Stimulated activated CD4-positive, alpha-beta T cell treated with anti-CD3 and anti-CD28 coated beads, TNF-alpha, amount 100 ng/mL, for 24 hours (primary cell): ENCODE measurements around the gene STX1B.

Source experiments
- DNase-seq, 3 experiments: peaks; one replicate each; pipeline ENCODE4 v3.0.0-alpha.2; 2020; ENCODE audit warnings: low read depth in 3 of 3

STX1B gene

DNA sequence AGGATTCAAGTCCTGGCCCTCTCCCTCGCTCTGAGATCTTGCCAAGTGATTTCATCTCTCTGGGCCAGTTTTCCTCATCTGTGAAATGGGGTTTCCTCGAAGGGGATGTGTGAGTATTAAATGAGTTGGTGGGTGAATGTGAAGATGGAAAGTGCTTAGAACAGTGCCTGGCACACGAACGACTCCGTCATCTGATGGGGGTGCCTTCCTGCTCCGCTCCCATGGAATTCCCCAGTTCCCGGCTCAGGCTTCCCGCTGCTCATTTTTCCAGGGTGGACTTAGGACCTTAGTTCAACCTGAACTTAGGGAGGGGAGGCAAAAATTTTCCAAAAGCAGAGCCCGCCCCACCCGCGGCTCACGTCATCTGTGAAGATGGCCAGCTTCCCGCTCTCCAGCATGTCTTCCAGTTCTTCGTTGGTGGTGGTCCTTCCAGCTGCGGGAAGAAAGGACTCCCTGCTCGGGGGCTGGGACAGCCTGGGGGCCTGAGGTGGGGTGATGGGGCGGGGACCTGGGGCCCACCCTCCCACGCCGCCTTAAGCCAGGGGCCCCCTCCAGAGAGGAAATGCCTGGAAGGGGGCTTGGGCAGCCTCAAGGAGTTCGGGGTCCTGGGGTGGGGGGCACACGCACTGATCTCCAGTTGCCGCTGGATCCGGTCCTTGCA, 14.0 kb downstream of the STX1B start:
- DNase-seq = no peak

DNA sequence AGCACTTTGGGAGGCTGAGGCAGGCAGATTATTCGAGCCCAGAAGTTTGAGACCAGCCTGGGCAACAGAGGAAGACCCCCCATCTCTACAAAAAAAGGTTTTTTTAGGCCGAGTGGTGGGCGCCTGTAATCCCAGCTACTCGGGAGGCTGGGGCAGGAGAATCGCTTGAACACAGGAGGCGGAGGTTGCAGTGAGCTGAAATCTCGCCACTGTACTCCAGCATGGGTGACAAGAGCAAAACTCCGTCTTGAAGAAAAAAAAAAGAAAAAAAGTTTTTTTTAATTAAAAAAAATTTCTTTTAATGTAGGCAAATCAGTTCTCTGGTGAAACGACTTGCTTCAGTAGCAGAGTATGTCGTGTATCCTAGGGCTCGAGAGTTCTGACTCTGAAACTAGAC, 14.5 kb downstream of the STX1B start:
- DNase-seq = no peak

DNA sequence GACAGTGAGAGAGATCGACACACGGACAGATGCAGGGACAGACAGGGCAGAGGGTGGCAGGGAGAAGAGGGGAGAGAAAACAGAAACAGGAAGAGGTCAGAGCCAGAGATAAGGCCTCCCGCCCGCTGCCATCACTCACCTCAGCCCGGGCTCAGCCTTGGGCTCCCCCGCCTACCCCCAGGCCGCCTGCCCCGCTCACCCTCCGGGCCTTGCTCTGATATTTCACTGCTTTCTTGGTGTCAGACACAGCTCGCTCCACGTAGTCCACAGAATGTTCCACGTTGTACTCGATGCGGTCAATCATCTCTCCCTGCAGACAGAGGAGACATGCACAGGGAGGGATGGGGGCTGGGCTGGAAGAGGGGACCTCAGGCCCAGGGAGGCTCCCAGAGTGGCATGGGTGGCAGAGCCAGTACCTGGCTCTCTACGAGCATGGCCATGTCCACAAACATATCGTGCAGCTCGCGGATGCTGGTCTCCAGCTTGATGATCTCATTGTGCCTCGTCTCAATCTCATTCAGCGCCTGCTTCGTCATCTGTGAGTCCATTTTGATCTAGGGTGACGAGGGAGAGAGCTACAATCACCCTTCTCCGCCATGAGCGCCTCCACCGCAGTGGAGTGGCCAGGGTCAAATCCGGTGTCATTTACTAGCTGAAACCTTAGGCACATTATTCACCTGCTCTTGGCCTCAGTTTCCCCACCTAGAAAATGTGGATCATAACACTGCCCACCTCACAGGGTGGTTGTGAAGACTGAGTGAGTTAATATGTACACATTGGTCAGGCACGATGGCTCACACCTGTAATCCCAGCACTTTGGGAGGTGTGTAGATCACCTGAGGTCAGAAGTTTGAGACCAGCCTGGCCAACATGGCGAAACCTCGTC, 17.3 kb downstream of the STX1B start:
- DNase-seq = no peak

DNA sequence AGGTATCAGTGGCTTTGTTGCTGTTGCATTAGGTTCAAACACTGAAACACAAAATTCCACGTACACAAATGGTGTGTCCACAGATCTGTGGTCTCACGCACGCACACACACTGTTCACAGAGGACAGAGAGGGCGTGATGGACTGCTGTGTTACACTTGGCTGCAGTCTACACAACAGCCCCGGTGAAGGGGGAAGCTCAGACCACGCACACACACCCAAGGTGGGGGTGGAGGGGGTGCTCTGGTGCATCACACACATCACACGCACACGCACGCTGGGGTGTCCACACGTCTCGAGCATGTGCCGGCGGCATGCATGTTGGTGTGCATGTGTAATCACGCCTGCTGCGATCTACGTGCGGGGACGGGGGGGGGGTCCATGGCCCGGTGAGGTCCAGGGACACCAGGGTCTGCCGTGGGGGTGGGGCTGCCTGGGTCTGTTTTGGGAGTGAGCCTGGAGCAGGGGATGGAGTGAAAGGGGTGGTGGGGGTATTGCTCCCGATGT, 18.1 kb downstream of the STX1B start:
- DNase-seq = no peak

DNA sequence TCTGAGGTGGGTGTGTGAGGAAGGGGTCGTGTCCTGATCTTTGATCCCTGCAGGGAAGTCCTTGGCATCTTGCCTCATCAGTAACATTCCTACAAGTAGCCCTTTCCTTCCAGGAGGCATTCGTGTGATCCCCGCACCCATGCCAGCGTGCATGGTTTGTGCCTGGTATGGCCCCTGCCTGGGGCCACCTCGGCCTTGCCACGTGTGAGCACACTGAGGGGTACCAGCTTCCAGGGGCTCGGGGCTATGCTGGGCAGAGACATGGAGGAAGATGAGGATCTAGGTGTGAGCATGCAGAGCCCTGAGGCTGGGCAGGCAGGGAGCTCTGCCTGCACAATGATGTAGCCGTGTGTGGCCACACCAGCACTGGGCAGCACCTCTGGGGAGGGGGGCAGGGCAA, 19.4 kb downstream of the STX1B start:
- DNase-seq = no peak

DNA sequence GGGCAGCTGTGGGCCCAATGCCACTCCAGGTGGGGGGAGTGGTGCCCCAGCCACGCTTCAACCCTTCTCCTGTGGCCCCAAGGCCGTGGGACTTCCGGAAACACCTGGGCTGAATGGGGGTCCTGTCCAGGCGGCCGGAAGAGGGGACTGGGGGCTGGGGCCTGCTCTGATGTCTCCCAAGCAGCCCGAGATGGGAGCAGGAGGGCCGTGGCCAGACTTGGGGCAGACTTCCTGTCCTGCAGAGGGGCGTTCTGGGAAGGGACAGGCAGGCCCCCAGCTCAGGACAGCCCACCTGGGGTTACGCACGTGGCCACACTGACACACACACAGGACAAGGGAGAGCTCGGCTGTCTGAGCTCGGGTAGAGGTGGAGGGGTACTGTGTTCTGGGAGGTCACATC, 20.3 kb downstream of the STX1B start:
- no peak for DNase-seq

DNA sequence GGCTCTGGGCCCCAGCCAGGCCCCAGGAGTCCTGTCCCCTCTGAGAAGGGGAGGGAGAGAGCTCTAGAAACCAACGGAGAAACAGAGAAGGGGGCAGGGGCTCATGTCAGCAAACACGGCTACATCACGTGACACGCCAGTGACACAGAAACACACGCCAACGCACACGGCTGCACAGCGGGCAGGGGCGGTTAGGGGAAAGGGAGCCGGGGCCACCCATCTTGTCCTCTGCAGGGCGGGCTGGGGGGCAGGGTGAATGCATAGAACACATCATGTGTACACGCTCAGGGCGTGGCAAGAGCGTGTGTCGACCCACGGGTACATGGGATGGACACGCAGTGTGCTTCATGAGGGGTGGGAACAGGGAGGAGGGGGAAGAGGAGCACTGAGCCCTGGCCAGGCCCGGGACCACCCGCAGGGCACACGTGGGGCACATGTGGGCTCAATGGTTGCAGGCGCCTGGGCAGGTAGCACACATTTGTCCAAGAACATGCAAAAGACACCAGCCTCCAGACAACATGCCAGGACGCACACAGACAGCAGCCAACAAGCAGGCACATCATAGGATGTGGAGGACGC, 20.9 kb downstream of the STX1B start:
- no peak for DNase-seq

DNA sequence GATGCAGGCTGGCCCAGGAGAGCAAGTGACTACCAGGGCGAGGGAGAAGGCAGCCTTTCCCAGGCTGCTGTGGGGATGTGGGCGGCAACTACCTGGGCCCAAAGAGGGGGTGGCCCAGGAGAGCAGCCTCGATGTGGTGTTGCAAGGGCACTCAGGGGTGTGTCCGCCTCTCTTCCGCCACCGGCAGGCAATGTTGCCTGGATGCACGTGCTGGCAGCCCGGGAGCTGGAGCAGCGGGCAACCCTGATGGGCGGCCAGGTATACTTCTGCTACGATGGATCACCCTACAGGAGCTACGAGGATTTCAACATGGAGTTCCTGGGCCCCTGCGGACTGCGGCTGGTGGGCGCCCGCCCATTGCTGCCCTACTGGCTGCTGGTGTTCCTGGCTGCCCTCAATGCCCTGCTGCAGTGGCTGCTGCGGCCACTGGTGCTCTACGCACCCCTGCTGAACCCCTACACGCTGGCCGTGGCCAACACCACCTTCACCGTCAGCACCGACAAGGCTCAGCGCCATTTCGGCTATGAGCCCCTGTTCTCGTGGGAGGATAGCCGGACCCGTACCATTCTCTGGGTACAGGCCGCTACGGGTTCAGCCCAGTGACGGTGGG, 22.8 kb downstream of the STX1B start:
- no peak for DNase-seq

DNA sequence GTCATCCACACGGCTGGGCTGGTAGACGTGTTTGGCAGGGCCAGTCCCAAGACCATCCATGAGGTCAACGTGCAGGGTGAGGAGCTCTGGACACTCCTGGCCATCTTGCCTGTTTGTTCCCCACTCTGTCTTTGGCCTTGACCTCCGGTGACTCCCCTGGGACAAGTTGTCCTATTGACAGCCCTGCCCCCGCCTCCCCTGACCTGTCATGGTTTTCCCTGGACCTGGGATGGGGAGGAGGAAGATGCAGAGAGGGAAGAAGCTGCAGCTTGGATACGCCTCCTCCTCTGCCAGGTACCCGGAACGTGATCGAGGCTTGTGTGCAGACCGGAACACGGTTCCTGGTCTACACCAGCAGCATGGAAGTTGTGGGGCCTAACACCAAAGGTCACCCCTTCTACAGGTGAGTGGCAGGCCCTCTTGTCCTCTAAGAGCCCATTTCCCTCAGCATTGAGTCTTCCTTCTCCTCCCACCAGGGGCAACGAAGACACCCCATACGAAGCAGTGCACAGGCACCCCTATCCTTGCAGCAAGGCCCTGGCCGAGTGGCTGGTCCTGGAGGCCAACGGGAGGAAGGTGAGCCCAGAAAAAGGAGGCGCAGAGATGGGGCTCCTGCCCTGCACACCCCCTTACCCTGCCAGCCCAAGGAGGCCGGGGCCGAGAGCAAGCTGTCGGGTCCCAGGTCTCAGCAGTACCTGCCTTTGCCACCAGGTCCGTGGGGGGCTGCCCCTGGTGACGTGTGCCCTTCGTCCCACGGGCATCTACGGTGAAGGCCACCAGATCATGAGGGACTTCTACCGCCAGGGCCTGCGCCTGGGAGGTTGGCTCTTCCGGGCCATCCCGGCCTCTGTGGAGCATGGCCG, 24.1 kb downstream of the STX1B start:
- no peak for DNase-seq

DNA sequence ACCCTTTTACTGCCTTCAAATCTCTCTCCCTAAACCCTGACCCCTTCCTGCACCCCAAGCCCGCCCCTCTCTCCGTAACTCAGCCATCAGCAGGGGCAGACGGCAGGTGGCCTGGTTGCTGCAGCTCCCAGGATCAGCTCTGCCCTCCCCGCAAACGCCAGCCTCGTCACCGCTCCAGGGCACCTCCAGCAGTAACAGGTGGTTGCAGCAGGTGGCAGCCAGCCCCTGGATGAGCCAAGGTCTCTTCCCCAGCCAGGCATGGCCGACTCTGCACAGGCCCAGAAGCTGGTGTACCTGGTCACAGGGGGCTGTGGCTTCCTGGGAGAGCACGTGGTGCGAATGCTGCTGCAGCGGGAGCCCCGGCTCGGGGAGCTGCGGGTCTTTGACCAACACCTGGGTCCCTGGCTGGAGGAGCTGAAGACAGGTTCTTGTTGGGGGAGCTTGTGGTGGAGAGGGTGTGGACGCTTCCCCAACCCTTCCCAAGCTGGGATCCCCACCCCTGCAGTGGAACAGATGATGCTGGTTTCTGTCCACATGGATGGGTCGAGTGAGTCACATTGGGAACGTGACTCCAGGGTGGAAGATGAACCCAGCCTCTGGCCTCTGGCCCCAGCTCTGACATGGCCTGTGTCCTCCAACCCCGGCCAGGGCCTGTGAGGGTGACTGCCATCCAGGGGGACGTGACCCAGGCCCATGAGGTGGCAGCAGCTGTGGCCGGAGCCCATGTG, 24.9 kb downstream of the STX1B start:
- no peak for DNase-seq

DNA sequence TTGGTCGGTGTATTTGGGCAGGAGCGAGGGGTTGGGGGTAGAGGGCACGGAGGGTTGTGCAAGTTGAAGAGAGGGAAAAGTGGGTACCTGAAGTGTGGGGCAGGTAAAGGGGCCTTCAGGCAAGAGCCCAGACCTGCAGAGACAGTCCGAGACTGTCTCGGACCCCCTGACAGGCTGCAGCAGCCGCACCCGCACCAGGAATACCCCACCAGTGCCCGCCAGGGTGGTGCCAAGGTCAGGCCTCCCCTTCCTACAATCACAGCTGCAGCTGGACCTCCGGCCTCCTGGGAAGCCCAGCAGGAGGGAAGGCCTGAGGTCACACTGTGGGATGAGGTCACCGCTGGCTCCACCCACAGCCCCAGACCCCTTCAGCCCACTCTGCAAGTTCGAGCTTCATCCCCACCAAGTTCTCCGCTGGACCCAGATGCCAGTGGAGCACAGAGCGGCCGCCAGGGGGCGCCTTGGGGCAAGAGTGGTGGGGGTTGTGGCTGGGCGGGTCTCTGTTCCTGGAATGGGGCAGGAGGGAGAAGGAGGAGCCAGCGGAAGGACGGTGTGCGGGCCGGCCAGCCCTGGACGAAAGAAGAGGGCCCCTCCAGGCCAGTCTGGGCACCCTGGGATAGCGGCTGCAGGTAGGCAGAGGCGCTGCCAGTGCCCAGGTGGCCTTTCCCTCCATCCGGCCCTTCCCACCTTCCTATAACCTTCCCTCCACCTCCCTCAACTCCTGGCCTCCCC, 25.6 kb downstream of the STX1B start, which contains the start of gene HSD3B7:
HSD3B7 (plus strand) TSS at position 539 of the 732 bp plus-strand sequence. CDS start 452 bp downstream, outside the sequence.
- peak; percentile 62 to 79 (median 72) for DNase-seq

DNA sequence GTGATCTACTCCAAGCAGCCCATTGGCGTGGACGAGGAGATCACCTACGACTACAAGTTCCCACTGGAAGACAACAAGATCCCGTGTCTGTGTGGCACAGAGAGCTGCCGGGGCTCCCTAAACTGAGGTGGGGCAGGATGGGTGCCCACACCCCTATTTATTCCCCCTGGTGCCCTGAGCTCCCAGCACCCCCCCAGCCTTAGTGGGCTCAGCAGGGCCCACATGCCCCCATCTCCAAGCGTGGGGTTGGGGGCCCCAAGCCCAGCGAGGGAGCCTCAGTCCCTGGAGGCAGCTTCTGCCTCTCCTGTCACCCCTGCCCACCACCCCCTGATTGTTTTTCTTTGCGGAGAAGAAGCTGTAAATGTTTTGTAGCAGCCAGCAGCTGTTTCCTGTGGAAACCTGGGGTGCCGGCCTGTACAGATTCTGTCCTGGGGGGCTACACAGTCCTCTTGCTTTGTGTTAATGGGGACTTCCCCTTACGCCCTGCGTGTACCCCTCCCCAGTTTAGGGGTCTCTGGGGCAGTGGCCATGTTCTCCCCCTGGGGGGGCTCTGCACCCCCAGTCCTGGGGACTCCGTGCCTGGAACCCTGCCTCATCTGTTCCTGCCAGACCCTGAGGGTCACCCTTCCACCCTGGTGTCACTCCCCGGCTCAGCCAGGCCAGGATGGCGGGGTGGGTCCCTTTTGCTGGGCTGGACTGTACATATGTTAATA, 26.4 kb downstream of the STX1B start:
- DNase-seq = no peak

DNA sequence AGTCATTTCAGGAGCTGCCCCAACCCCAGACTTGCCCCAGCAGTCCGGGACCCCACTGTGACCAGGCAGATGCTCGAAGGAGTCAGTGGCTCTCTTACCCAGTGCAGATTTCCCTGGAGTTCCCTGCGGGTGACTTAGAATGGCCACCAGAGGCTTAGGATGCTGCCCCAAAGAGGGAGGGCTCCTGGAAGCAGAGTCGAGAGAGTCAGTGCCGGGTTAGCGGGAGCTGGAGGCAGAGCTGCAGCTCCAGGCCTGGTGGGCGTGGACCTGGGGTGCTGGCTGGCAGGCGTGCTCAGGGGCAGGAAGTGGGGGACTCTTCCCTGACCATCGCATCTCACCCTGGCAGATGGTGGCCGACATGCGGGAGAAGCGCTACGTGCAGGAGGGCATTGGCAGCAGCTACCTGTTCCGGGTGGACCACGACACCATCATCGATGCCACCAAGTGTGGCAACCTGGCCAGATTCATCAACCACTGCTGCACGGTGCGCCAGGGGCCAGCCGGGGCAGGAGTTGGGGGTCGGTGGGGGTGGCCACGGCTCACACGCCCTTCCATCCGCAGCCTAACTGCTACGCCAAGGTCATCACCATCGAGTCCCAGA, 27.0 kb downstream of the STX1B start:
- no peak for DNase-seq

DNA sequence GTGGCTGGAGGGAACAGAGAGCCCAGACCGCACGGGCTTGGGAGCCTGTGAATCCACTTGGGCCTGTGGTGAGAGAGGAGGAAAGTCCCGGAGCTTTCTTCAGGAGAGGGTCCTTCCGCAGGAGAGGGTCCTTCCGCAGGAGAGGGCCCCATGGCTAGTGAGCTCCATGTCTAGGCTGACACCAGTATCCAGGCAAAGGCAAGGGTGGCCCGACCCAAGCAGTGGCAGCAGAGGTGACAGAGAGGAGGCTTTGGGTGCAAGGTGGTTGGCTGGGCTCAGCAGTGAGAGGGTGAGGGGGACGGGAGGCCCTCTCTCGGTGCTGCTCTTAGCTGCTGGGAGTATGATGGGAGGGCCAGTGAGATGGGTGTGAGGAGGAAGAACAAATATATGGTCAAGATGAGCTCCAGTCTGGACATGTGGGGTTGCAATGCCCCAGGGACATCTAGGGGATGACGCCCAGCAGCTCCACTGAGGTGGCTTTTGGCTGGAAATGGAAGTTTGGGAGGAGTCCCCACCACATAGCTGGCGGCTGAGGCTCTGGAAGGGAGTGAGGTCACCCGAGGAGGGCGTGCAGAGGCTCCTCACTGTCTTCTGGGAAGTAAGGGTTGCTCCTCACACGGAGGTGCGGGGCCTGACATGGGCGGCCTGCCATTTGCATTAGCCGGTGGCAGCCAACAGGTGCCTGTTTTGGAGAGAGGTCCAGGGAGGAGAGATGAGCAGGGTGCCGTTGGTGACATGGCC, 27.7 kb downstream of the STX1B start:
- no peak for DNase-seq

DNA sequence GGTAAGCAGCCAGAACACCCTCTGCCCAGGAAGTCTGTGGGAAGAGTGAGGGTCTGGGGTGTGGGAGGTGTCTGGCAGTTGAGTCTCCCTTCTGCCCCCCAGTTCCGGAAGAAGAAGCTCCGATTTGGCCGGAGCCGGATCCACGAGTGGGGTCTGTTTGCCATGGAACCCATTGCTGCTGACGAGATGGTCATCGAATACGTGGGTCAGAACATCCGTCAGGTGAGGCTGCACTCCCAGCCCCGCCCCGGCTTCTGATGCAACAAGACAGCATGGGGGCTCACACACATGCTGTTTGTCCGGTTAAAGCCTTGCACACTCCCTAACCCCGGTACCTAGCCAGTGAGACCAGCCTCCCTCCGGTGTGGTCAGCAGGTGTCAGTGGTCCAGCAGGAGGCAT, 29.5 kb downstream of the STX1B start:
- no peak for DNase-seq

DNA sequence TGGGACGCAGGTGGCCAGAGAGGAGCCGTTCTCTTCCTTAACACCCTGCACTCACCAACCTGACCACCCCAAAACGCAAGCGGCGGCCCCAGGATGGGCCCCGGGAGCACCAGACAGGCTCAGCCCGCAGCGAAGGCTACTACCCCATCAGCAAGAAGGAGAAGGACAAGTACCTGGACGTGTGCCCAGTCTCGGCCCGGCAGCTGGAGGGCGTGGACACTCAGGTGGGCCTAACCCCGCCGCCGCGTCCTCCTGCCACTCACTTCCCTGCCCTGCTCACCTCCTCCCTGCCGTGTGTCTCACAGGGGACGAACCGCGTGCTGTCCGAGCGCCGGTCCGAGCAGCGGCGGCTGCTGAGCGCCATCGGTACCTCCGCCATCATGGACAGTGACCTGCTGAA, 30.0 kb downstream of the STX1B start:
- DNase-seq = no peak

DNA sequence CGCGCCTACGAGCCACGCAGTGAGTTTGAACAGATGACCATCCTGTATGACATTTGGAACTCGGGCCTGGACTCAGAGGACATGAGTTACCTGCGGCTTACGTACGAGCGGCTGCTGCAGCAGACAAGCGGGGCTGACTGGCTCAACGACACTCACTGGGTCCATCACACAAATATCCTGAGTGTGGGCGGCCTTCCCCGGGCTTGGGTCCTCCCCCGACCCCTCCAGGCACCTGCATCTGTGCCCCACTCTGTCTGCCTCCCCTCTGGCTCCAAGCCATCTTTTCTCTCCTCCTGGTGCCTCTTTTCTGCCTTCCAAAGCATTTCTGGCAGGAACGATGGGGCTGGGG, 30.4 kb downstream of the STX1B start:
- DNase-seq = no peak
